AG10803 (cell line): Measurements from ENCODE around the gene HES7.

Experiments
- DNase-seq: peaks from one replicate; pipeline ENCODE4 v3.0.0; 2010; ENCODE audit warnings: low read depth
- H3K4me3 ChIP-seq: 2 replicates; pipeline ENCODE4 v1.5.1; 2011; ENCODE audit warnings: mild to moderate bottlenecking, low read length, control low read depth
- CTCF ChIP-seq: conservative IDR thresholded peaks from 2 replicates; pipeline ENCODE4 v1.5.1; 2011; ENCODE audit warnings: mild to moderate bottlenecking, low read length, control low read depth, inconsistent platforms

The HES7 gene

DNA sequence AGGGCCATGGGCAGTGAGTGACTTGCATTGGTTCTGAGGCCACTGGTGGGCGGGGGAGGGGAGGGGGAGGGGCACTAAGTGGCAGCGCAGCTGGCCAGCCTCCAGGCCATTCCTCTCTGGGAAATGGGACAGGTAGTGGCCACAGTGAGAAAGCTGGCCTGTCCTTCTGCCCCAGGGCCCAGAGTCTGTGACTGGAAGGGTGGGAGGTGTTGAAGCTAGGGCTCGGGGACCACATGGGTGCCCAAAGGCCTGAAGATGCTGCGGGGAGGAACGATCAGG, 36.0 kb downstream of the HES7 start:
- no peak for TF ChIP-seq CTCF
- DNase-seq = no peak
- H3K4me3 ChIP-seq = no peak overlapping the region

GRCh38 chr17:8087075-8087951, 36.6 kb downstream of the HES7 start, which contains the start of gene ALOX12B:
Gene ALOX12B, minus strand, starts transcription at chr17:8087716. Its CDS starts 274 bp downstream, at chr17:8087442.
- no peak for TF ChIP-seq CTCF
- no peak for DNase-seq
- H3K4me3 ChIP-seq = no peak within 1 kb of the TSS

DNA sequence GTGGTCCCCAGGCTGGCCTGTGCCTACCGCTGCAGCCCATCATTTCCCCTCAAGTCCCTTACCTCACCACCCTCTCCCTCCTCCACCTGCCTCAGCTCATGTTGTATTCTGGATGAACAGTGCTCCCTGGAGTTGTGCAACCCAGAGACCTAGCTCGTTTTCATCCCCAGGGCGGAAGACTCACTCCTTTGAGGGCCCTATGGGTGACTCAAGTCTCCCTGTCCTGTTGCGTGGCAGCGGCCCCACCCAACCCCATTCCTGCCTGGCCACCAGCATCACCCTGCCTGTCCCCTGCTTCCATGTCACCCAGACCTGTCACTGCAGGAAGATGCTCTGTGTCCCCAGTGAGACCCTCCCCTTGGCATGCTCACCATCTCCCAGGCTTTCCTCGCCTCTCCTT, 39.7 kb downstream of the HES7 start:
- DNase-seq = no peak
- TF ChIP-seq CTCF = no peak

GRCh38 chr17:8082292-8082691, 41.6 kb downstream of the HES7 start:
- DNase-seq = no peak
- no peak for TF ChIP-seq CTCF

More for the DNA sequence above, 39.7 kb downstream of the HES7 start:
- no peak overlapping the region for H3K4me3 ChIP-seq

DNA sequence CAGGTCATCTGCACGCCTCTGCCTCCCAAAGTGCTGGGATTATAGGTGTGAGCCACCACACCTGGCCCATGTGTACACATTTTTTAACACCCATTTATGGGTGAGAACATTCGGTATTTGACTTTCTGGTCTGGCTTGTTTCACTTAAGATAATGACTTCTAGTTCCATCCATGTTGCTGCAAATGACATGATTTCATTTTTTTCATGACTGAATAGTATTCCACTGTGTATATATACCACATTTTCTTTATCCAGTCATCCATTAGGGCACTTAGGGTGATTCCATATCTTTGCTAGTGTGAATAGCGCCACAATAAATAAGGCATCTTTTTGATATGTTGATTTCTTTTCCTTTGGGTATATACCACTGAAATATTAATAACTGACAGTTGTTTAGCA, 42.0 kb downstream of the HES7 start:
- DNase-seq = no peak
- no peak overlapping the region for H3K4me3 ChIP-seq
- no peak for TF ChIP-seq CTCF

More at GRCh38 chr17:8082292-8082691, 41.6 kb downstream of the HES7 start:
- no peak overlapping the region for H3K4me3 ChIP-seq

DNA sequence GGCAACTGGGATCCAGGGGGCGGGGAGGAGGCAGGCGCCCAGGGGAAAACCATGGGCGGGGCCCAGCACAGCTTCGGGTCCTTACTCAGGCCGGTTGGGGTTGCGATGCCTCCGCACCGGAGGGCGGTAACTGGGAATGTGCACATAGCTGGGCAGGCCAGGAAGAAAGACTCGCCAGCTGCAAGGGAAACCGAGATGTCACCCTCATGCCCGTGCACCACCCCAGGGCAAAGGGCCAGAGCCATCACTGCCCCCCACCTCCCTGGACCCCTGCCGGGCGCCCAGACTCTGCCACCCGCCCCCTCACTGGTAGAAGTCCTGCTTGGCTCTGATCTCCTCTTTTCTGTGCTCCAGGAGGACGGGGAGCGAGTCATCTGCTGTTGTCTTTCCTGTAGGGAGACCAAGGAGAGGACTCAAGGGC, 43.1 kb downstream of the HES7 start:
- H3K4me3 ChIP-seq = no peak overlapping the region

More for the DNA sequence above, 43.1 kb downstream of the HES7 start:
- TF ChIP-seq CTCF = no peak
- no peak for DNase-seq
